ENCODE data around the gene MAPKAP1. TPM values are rescaled to one million over a fixed set of nuclear protein-coding genes. Genes with fewer than 3 reads are reported as not detected.

Gene MAPKAP1
- total and polyA plus RNA-seq, 2 experiments from 2014 or later = 68.4 to 98.5 TPM

- TF ChIP-seq ETS1 (IDR thresholded peaks at IDR 0.05) = no peak
- no peak for TF ChIP-seq EZH2phosphoT487 (IDR thresholded peaks at IDR 0.05; ENCODE audit: unreplicated experiment)
- TF ChIP-seq CTCF (conservative IDR thresholded peaks at IDR 0.05; ENCODE audit: low read depth in 2 of 2) = no peak
- TF ChIP-seq EZH2 (IDR thresholded peaks at IDR 0.05; ENCODE audit: low read depth, unreplicated experiment) = no peak
- TF ChIP-seq JUNB (IDR thresholded peaks at IDR 0.05; ENCODE audit: unreplicated experiment) = no peak
- no peak for TF ChIP-seq ZNF114 (CRISPR knock-in tag; IDR thresholded peaks at IDR 0.05)
- no peak for TF ChIP-seq NANOG (IDR thresholded peaks at IDR 0.05; ENCODE audit: borderline replicate concordance)
- no peak for TF ChIP-seq STAT1 (IDR thresholded peaks at IDR 0.05; ENCODE audit: unreplicated experiment)
- no peak for TF ChIP-seq ZNF331 (CRISPR knock-in tag; IDR thresholded peaks at IDR 0.05; ENCODE audit: low read depth)
- TF ChIP-seq, protein P1, sequence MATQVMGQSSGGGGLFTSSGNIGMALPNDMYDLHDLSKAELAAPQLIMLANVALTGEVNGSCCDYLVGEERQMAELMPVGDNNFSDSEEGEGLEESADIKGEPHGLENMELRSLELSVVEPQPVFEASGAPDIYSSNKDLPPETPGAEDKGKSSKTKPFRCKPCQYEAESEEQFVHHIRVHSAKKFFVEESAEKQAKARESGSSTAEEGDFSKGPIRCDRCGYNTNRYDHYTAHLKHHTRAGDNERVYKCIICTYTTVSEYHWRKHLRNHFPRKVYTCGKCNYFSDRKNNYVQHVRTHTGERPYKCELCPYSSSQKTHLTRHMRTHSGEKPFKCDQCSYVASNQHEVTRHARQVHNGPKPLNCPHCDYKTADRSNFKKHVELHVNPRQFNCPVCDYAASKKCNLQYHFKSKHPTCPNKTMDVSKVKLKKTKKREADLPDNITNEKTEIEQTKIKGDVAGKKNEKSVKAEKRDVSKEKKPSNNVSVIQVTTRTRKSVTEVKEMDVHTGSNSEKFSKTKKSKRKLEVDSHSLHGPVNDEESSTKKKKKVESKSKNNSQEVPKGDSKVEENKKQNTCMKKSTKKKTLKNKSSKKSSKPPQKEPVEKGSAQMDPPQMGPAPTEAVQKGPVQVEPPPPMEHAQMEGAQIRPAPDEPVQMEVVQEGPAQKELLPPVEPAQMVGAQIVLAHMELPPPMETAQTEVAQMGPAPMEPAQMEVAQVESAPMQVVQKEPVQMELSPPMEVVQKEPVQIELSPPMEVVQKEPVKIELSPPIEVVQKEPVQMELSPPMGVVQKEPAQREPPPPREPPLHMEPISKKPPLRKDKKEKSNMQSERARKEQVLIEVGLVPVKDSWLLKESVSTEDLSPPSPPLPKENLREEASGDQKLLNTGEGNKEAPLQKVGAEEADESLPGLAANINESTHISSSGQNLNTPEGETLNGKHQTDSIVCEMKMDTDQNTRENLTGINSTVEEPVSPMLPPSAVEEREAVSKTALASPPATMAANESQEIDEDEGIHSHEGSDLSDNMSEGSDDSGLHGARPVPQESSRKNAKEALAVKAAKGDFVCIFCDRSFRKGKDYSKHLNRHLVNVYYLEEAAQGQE (IDR thresholded peaks at IDR 0.05; ENCODE audit: unreplicated experiment) = no peak
- TF ChIP-seq POLR2AphosphoS5 (IDR thresholded peaks at IDR 0.05; ENCODE audit: low read depth) = no peak
Measured at GRCh38 chr9:125446561-125447094, 260.4 kb downstream of the MAPKAP1 start (continued).

DNA sequence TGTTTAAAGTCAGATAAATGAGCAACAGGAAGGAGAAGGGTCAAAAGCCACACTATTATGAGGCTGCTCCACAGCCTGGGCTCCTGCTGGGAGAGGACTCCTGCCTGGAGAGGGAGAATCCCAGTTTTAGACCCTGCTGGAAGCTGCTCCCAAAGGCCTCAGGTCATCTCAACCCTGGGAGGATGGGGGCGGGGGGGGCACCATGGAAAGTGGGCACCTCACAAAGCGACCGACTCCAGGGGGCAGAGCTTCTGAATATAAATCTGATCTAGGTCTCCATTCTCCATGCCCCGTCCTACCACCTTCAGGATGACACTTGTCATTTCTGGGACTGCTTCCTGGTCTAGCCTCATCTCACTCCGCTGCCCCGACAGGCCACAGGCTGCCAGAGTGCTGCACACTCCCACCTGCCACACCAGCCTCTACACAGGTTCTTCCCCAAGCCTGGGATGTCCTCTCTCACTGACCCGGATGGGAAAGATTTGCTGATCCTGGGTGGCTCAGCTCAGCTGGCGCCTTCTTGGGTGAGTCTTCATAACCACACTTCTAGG, 262.0 kb downstream of the MAPKAP1 start:
- DNase-seq (ENCODE audit: low spot score) (no peak), ATAC-seq (no peak)
- no peak overlapping the region for H2AFZ ChIP-seq
- H3K4me2 ChIP-seq = no peak overlapping the region
- H4K20me1 ChIP-seq (replicated peaks; ENCODE audit: insufficient read depth) = no peaks in the 10 kb centered on the region
- no peak overlapping the region for H3K4me3 ChIP-seq
- H3K36me3 ChIP-seq (ENCODE audit: insufficient read depth) = no peaks in the 10 kb centered on the region
- Mint-ChIP-seq H3K36me3 (ENCODE audit: low read depth) (peaks cover 3% of the 10 kb centered on the region; the same call in 1 of the 3 replicates), H3K27ac (no peak overlapping the region), H3K27me3 (ENCODE audit: insufficient read depth, low read depth, poor library complexity) (peaks cover 6% of the 10 kb centered on the region), H3K4me3 (no peak overlapping the region), H3K9me3 (no peaks in the 10 kb centered on the region), H3K4me1 (peaks cover 13% of the 10 kb centered on the region)
- no peaks in the 10 kb centered on the region for H3K9me2 ChIP-seq (ENCODE audit: insufficient read depth)
- no peaks in the 10 kb centered on the region for H3K27me3 ChIP-seq (ENCODE audit: insufficient read depth)
- H3K79me2 ChIP-seq (replicated peaks; ENCODE audit: insufficient read depth) = no peaks in the 10 kb centered on the region
- no peaks in the 10 kb centered on the region for H3K4me1 ChIP-seq (ENCODE audit: insufficient read depth)
- H3K27ac ChIP-seq (ENCODE audit: low read depth) = 0 out of 2 replicates have a peak overlapping the region, but pooled peaks have one; percentile 19
- H3F3A ChIP-seq (replicated peaks; ENCODE audit: low read depth) = no peaks in the 10 kb centered on the region
- TF ChIP-seq NANOG (IDR thresholded peaks at IDR 0.05; ENCODE audit: borderline replicate concordance) (no peak), JUNB (IDR thresholded peaks at IDR 0.05; ENCODE audit: unreplicated experiment) (no peak), ZNF114 (CRISPR knock-in tag; IDR thresholded peaks at IDR 0.05) (no peak), EZH2phosphoT487 (IDR thresholded peaks at IDR 0.05; ENCODE audit: unreplicated experiment) (no peak), EZH2 (IDR thresholded peaks at IDR 0.05; ENCODE audit: low read depth, unreplicated experiment) (no peak)
- TF ChIP-seq, protein P1 (IDR thresholded peaks at IDR 0.05; ENCODE audit: unreplicated experiment) = no peak

Measured in GM23338 (cell line).